Lung (tissue), 12 donors: Measurements from ENCODE around the gene PSMD12. TPM values are rescaled to one million over a fixed set of nuclear protein-coding genes. Genes with fewer than 3 reads are reported as not detected.
A peak's percentile ranks its signal among the peaks of the same experiment; 100 is the strongest.
"Not testable (repeated sequence)": the region's sequence is repeated elsewhere in the genome, so short reads cannot be mapped to it uniquely, and the experiment has no call there.

Source experiments
- ATAC-seq: fragments of 200-7000 bp; cut with Tn5 transposase; one replicate; pipeline ENCODE4 v1.9.1; 2020; ENCODE audit warnings: moderate number of reproducible peaks; ENCODE audit not compliant: insufficient read depth, low FRiP score
- DNase-seq, 3 donors: peaks; one replicate each; pipeline ENCODE4 v3.0.0-alpha.2; 2013 to 2017
- H3K27ac ChIP-seq, 2 donors: one replicate each; pipeline ENCODE4 v1.5.1; 2013; ENCODE audit warnings: mild to moderate bottlenecking in 2 of 2, moderate library complexity in 2 of 2, control low read depth in 1 of 2, inconsistent platforms in 1 of 2, low read depth in 1 of 2, low read length in 1 of 2
- H3K27me3 ChIP-seq, 3 donors: one replicate each; pipeline ENCODE4 v1.5.1; 2013; ENCODE audit warnings: low read length in 2 of 3; ENCODE audit not compliant: control insufficient read depth in 3 of 3, insufficient read depth in 3 of 3
- H3K36me3 ChIP-seq, 4 donors: one replicate each; pipeline ENCODE4 v1.5.1; 2013; ENCODE audit warnings: low read length in 4 of 4, mild to moderate bottlenecking in 1 of 4, moderate library complexity in 1 of 4; ENCODE audit not compliant: control insufficient read depth in 4 of 4, insufficient read depth in 4 of 4
- H3K4me1 ChIP-seq, 5 donors: one replicate each; pipeline ENCODE4 v1.5.1; 2013; ENCODE audit warnings: low read length in 5 of 5, mild to moderate bottlenecking in 2 of 5, moderate library complexity in 1 of 5; ENCODE audit not compliant: control insufficient read depth in 5 of 5, insufficient read depth in 5 of 5
- H3K4me3 ChIP-seq: one replicate; pipeline ENCODE4 v1.5.1; 2013; ENCODE audit warnings: mild to moderate bottlenecking, control low read depth, moderate library complexity
- H3K9ac ChIP-seq, 2 donors: one replicate each; pipeline ENCODE4 v1.5.1; 2013; ENCODE audit warnings: low read length in 2 of 2, control low read depth in 1 of 2; ENCODE audit not compliant: insufficient read depth in 1 of 2
- H3K9me3 ChIP-seq, 4 donors: one replicate each; pipeline ENCODE4 v1.5.1; 2013; ENCODE audit warnings: low read length in 3 of 4, mild to moderate bottlenecking in 1 of 4, moderate library complexity in 1 of 4; ENCODE audit not compliant: control insufficient read depth in 4 of 4, insufficient read depth in 3 of 4
- CTCF ChIP-seq: IDR thresholded peaks from 2 replicates; pipeline ENCODE4 v1.5.1; 2012; ENCODE audit warnings: mild to moderate bottlenecking; ENCODE audit errors: control extremely low read depth, extremely low read depth
- WGBS, 2 donors: extraction: QIAGEN DNeasy Blood & Tissue Kit; methylation state at CpG; one replicate each; pipeline ENCODE4 v1.1.7; 2013; 5-methylcytosine and 5-hydroxymethylcytosine counted together
- polyA plus RNA-seq, 2 donors: library from polyadenylated mRNA; stranded (reverse); fragments of 200-250 nt; gene quantifications; one replicate each; pipeline ENCODE4 v1.2.1, GENCODE V29; 2013
- total RNA-seq, 2 donors: library from RNA; depleted of rRNA in 1 of 2; stranded (reverse); fragments of >200 nt in 1 of 2; gene quantifications; one replicate each; pipeline ENCODE4 v1.2.1, GENCODE V29; 2014 to 2021
- donor health status: control.
- donor health status: control.
- donor health status: Bipolar disorder and iron deficiency.
- donor health status: healthy.
- donor health status: DM: yes; HTN: yes; CAD: no.

The PSMD12 gene
- total and polyA plus RNA-seq, 4 donors = 27.3 to 47.8 (median 37.2) TPM

DNA sequence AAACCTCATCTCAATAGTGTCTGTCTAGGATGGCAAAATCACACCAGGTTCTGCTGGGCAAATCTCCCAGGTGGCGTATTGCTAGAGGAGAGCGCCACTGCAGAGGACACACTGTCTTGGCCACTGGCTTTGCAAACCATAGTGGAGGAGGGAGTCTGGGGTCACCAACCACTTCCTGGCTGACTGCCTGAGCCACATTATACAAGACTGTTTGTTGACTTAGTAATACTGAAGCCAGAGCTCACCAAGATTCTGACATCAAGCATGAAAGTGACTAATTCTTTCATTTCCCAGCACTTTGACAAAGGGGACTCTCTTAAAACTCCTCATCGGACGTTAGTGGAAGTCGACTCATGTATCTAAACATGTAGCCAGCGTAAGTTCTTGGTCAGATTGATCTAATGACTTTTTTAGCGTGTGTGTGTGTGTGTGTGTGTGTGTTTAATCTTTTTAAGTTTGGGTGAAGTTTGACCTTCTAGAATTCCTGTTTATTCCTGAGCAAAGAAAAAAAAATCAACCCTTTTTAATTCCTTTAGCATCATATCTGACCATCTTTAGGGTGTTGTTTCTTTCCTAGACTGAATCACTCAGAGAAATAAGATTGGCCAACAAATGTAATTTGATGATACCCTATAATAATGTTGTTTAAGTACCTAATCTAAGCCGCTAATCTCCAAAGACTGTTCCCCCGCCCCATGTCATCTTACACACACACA lies 24.4 kb upstream of the PSMD12 start:
- H3K9ac ChIP-seq = no peak overlapping the region
- DNase-seq = peak; percentile 46 to 82 (median 72)

DNA sequence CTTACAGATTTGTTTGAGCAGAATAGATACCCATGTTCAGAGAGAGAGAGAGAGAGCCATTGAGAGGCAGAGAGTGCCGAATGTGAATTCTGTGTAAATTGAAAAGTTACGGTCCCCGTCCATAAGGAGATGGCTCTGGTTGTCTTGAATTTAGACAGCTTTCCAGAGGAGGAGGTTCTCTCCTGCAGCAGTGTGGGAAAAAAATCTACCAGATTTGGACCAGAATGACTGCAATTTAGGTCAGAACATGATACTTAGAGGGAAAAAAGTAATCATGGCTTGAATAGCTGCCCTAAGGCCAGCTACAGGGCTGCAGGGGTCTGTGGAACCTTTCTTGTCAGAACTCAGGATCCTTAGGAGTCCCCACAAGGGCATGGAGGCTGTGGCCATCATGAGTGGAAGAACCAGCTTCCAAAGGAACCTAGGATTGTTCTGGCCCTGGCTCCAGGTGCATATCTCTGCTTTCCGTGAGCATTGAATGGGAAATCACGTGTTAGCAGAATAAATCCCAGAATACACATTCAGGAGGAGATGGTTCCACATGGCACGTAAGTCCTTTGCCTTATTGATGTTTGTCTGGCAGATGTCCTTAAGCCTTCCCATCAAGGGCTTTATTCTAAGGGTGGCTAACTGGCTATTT lies 23.7 kb upstream of the PSMD12 start:
- H3K9me3 ChIP-seq = no peaks in the 10 kb centered on the region
- 84 to 85% methylated on average over 6 of the region's 6 CpGs for whole genome bisulfite sequencing, 2 donors
- TF ChIP-seq CTCF = no peak
- no peak for ATAC-seq
- H3K36me3 ChIP-seq = peaks cover 0 to 3% (median 0%) of the 10 kb centered on the region in 4 donors
- no peak overlapping the region for H3K4me3 ChIP-seq
- peak overlapping the region; percentile 23 to 41 for H3K27ac ChIP-seq
- H3K4me1 ChIP-seq = peaks cover 0 to 11% (median 8%) of the 10 kb centered on the region in 5 donors
- no peak for DNase-seq
- no peak overlapping the region for H3K9ac ChIP-seq
- H3K27me3 ChIP-seq = no peaks in the 10 kb centered on the region

More for the DNA sequence above, 24.4 kb upstream of the PSMD12 start:
- Histone ChIP-seq H3K27me3 (no peaks in the 10 kb centered on the region), H3K36me3 (peaks cover 0 to 3% (median 0%) of the 10 kb centered on the region in 4 donors), H3K9me3 (no peaks in the 10 kb centered on the region), H3K4me3 (no peak overlapping the region), H3K27ac (peak overlapping the region; percentile 23 to 35), H3K4me1 (peaks cover 0 to 11% (median 8%) of the 10 kb centered on the region in 5 donors)
- 43 to 45% methylated on average over 9 of the region's 9 CpGs for WGBS, 2 donors
- no peak for TF ChIP-seq CTCF
- ATAC-seq = peak; percentile 69

DNA sequence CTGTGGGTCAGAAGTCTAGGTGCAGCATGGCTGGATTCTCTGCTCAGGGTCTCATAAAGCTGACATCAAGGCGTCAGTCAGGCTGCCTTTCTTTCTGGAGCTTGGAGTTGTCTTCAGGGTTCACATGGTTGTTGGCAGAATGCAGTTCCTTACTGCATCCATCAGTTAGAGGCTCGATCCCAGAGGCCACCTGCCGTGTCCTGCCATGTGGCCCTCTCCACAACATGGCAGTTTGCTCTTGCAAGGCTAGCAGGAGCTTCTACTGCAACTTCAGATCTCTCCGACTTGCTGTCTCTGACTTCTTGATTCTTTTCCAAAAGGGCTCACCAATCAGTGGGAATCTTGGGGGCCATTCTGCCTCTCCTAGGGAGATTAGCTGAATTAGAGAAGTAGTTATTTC lies 22.6 kb upstream of the PSMD12 start:
- Histone ChIP-seq H3K27me3 (no peaks in the 10 kb centered on the region), H3K36me3 (peaks cover 0 to 2% (median 0%) of the 10 kb centered on the region in 4 donors), H3K4me1 (peaks cover 0 to 11% (median 8%) of the 10 kb centered on the region in 5 donors), H3K9me3 (no peaks in the 10 kb centered on the region), H3K9ac (no peak overlapping the region), H3K27ac (no peak overlapping the region), H3K4me3 (no peak overlapping the region)
- no peak for TF ChIP-seq CTCF
- no peak for DNase-seq
- WGBS, 2 donors = 92 to 95% methylated on average over 4 of the region's 4 CpGs
- no peak for ATAC-seq

GRCh38 chr17:67388536-67388935 lies 22.2 kb upstream of the PSMD12 start:
- ATAC-seq, H3K27ac ChIP-seq: not testable (repeated sequence)

More at GRCh38 chr17:67388536-67388935, 22.2 kb upstream of the PSMD12 start:
- peaks cover 0 to 11% (median 8%) of the 10 kb centered on the region in 5 donors for H3K4me1 ChIP-seq
- not testable (repeated sequence) for H3K9me3 ChIP-seq, H3K27me3 ChIP-seq, H3K36me3 ChIP-seq, H3K4me3 ChIP-seq, H3K9ac ChIP-seq, DNase-seq
- 97 to 98% methylated on average over 10 of the region's 10 CpGs for WGBS, 2 donors
